ENCODE data around the gene MYO1D.
"Not testable (repeated sequence)": the region's sequence is repeated elsewhere in the genome, so short reads cannot be mapped to it uniquely, and the experiment has no call there.

Gene MYO1D

DNA sequence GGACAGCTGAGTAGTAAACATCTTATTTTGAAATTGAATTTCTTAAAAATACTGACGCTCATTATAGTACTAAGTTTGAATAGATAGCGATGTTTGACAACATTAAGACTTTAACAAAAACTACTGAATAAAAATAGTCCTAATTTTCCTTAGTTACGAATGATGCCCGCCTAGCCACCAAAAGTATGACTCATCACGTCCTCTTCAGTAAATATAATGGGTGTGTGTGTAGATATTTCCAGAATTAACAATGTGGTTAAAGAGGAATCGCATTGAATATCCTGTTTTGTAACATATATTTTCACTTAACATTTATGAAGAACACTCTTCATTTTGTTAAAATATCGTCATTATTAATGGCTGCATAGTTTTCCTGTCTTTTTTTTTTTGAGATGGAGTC, 187.6 kb downstream of the MYO1D start:
- no peak for DNase-seq (ENCODE audit: low read depth in 1 of 2, low spot score in 1 of 2)

GRCh38 chr17:32688221-32688620, 188.7 kb downstream of the MYO1D start:
- no peak for DNase-seq (ENCODE audit: low read depth in 1 of 2, low spot score in 1 of 2)

- no peak for DNase-seq (ENCODE audit: low read depth in 1 of 2, low spot score in 1 of 2)
Measured at GRCh38 chr17:32684087-32684958, 192.6 kb downstream of the MYO1D start.

- DNase-seq (ENCODE audit: low read depth in 1 of 2, low spot score in 1 of 2), result no peak
Measured at GRCh38 chr17:32673964-32674363, 203.0 kb downstream of the MYO1D start.

- no peak for DNase-seq (ENCODE audit: low read depth in 1 of 2, low spot score in 1 of 2)
Measured at GRCh38 chr17:32672711-32673110, 204.2 kb downstream of the MYO1D start.

- no peak for DNase-seq (ENCODE audit: low read depth in 1 of 2, low spot score in 1 of 2)
Measured at GRCh38 chr17:32671896-32672295, 205.0 kb downstream of the MYO1D start.

GRCh38 chr17:32664936-32665583, 211.9 kb downstream of the MYO1D start:
- DNase-seq (ENCODE audit: low read depth in 1 of 2, low spot score in 1 of 2), result no peak

DNA sequence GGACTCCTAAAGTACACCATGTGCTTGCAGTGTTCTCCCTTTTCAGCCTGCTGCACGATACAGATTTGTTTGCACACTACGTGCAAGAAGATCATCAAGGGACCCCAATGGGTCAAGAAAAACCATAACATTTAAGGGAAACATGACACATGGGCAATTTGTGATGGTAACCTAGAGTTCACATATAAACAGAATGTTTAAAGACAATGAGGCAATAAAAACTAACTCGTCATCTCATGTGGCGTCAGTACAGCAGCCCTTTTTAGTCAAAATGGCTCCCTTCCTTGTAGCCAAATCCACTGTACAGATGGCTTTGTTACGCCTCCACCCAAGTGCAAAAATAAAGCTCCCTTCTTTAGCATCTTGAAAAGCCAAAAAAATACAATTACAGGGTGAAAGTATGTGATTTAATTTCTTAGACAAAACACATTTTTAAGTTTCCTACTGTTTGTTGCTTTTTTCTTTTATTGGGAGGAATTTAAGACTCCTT, 216.4 kb downstream of the MYO1D start:
- no peak for DNase-seq (ENCODE audit: low read depth in 1 of 2, low spot score in 1 of 2)

GRCh38 chr17:32659419-32659842, 217.5 kb downstream of the MYO1D start:
- DNase-seq (ENCODE audit: low read depth in 1 of 2, low spot score in 1 of 2), result peak; percentile 41 to 49

DNA sequence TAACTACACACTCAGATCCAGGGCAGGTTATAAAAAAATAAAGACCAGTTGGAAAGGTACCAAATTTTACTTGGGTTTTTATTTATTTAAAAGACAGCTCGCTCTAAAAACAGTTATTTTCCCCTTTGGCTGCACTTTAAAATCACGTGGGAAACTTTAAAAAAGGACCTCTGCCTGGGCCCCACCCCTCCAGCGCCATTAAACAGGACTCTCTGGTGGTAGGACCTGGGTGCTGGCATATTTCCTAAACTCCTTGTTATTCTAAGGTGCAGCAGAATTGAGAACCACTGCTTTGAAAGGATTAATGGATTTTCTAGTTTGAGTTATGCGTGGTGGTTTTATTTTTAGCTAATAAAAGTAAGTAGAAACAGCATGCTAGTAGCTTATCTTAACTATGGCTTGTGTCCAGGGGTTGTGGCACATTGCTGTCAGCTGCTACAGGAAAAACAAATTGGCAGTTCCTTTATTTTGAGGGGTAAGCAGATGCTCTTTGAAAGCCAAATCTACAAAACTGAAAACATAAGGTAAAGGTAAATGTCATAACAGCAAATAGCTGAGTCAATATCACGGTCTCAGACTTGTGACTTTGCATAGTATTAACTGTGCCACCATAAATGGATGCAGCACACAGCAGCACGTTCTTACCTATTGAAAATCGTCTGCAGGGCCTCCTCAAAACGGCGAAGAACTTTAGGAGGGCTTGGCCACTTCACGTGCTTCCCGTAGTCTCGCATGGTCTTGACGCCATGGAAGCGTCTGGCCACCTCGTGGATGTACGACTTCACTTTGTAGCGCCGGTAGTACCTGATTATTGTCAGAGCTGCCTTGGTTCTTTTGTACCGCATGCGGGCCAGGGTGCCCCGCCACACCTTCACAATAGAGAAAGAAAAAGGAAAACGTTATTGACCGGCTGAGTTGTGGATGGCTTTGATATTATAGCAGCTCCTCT, 218.2 kb downstream of the MYO1D start:
- DNase-seq (ENCODE audit: low read depth in 1 of 2, low spot score in 1 of 2), result no peak

DNA sequence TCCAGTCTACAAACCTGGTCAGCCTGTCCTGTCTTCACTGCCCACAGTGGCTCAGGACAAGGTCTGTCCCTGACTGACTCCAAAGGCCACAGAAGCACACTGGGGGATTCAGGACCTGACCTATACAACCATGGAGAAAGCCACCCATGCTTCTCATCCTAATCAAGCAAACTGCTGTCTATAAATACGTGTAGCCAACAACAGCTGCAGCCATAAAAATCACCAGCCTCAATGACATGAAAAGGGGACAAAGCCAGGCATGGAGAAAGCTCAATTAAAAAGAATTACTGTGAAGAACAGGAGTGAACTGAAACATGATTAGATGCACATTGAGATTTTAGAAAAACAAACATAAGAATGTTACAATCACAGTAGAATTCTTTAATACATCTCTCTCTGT, 220.0 kb downstream of the MYO1D start:
- no peak for DNase-seq (ENCODE audit: low read depth in 1 of 2, low spot score in 1 of 2)

GRCh38 chr17:32654324-32654723, 222.6 kb downstream of the MYO1D start:
- DNase-seq (ENCODE audit: low read depth in 1 of 2, low spot score in 1 of 2), result no peak

DNA sequence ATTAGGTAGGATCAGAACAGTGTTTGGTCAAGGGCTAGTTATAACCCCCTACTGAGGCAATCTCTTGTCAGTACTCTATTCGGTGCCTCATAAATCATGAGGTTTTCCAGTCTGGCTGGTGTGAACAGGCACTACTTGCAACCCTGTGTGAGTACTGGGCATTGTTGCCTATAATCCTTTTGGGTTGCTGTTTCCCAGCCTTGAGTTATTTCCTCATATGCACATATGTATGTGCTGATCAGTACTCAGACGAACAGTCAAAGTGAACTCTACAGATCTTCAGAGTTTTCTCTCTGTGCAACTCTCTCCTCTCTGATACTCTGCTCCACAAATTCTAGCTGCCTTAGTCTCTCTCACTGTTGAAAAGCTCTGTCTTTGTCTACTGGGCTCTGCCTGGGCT, 225.8 kb downstream of the MYO1D start:
- DNase-seq (ENCODE audit: low read depth in 1 of 2, low spot score in 1 of 2), result no peak

DNA sequence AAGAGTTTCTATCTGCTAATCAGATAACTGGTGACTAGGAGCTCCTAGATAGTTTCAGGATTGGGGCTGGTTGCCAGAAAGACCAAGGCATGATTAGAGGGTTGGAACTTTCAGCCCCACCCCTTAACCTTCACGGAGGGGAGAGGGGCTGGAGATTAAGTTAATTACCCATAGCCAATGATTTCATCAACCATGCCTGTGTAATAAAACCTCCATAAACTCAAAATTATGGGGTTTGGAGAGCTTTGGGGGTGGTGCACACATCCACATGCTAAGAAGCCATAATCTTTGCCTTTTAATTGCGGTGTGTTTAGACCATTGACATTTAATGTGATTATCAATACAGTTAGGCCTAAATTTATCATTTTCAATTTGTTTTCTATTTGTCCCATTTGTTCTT, 228.5 kb downstream of the MYO1D start:
- DNase-seq (ENCODE audit: low read depth in 1 of 2, low spot score in 1 of 2), result no peak

DNA sequence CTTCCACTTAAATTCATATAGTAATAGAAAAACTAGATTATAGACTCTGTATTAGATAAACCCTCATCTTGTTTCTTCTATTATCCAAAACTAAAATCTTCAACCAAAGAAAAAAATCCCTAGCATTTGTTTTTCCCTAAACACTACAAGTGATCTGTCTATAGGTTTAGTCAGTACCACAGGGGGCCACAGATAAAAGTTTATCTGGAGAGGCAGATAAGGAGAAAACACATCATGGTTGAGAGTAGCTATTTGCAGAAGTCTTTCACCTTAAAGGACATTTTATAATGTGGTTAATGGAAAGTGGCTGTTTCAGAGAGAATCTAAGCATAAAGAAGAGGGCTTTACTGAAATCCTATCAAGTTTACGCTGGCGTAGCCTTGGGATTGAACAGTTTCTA, 230.0 kb downstream of the MYO1D start:
- DNase-seq (ENCODE audit: low read depth in 1 of 2, low spot score in 1 of 2), result no peak

GRCh38 chr17:32641514-32641913, 235.4 kb downstream of the MYO1D start:
- DNase-seq (ENCODE audit: low read depth in 1 of 2, low spot score in 1 of 2), result not testable (repeated sequence)

- no peak for DNase-seq (ENCODE audit: low read depth in 1 of 2, low spot score in 1 of 2)
Measured at GRCh38 chr17:32636598-32637218, 240.2 kb downstream of the MYO1D start.

DNA sequence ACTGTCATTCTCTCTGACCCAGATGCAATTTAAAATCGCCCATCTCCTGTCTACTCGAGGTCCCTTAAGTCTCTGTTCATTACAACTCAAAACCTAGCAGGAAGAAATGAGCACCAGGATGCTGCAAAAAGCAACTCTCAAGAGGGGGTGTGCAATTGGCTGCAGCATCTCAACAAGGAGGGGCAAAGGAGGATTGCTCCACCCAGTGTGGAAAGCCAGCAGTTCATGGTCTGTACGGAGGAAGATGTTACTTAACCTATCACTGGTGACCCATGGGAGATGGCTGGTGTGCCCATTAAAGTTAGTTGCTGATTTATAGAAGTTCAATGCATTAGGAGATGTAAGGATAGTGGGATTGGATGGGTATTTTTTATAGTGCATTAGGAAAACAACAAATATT, 242.8 kb downstream of the MYO1D start:
- DNase-seq (ENCODE audit: low read depth in 1 of 2, low spot score in 1 of 2), result no peak

DNA sequence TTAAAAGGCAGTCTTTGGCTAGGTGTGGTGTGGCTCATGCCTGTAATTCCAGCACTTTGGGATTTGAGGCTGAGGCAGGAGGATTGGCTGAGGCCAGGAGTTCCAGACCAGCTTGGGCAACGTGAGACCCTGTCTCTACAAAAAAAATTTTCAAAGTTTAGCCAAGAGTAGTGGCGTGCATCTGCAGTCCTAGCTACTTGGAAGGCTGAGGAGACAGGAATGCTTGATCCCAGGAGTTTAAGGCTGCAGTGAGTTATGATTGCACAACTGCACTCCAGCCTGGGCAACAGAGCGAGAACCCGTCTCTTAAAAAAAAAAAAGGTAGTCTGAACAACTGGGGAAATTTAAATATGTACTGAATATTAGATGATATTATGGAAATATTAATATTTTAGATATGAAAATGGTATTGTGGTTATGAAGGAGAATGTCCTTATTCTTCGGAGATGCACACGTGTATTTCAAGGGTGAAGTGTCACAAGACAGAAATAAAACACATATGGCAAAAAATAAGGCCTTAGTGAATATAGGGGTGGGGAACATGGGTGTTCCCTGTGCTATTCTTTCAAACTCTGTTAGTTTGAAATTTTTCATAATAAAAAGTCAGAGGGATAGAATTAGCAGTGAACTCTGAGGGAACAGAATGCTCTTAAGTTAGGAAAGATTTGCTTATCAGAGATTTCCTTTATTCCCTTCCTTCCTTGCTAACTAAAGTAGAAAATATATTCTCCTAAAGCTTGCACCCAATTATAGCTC, 245.4 kb downstream of the MYO1D start:
- DNase-seq (ENCODE audit: low read depth in 1 of 2, low spot score in 1 of 2), result no peak

DNA sequence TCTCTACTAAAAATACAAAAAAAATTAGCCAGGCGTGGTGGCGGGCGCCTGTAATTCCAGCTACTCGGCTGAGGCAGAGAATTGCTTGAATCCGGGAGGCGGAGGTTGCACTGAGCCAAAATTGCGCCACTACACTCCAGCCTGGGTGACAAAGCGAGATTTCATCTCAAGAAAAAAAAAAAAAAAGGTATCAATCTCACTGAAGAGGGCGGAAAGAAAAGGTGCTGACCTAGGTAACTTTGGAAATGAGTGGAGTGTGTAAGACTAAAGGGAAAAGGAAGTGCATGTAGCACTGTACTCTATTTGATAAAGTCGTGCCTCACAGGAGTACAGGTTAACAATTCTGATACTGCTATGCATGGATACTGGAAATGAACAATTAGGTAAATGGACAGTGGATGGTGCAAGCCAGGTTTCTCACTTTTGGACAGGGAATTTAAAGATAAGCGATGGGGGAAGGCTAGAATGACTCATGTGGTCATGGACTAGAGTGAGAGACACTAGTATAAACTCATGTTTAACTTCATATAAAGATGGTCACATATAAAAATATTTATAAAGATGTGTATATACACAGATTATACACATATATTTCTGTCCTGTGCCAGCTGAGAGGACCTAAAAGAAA, 247.2 kb downstream of the MYO1D start:
- DNase-seq (ENCODE audit: low read depth in 1 of 2, low spot score in 1 of 2), result no peak
